HL-60 (cell line): Measurements from ENCODE around the gene FCAMR.

Source experiments
- CTCF ChIP-seq: IDR thresholded peaks from one replicate; pipeline ENCODE4 v1.5.1; 2011; ENCODE audit warnings: low read length, control low read depth, inconsistent platforms; ENCODE audit not compliant: insufficient read depth
- POLR2AphosphoS5 ChIP-seq: IDR thresholded peaks from 2 replicates; pipeline ENCODE4 v1.6.1; 2012; ENCODE audit warnings: low read depth
- REST ChIP-seq: IDR thresholded peaks from 2 replicates; pipeline ENCODE4 v1.6.1; 2012; ENCODE audit warnings: low read depth; ENCODE audit not compliant: insufficient replicate concordance
- SPI1 ChIP-seq: IDR thresholded peaks from 2 replicates; pipeline ENCODE4 v1.6.1; 2012; ENCODE audit warnings: low read depth, mild to moderate bottlenecking, borderline replicate concordance

GRCh38 chr1:207018707-207019106 is 48.4 kb upstream of the FCAMR start:
- no peak for TF ChIP-seq SPI1
- no peak for TF ChIP-seq REST
- no peak for TF ChIP-seq CTCF
- no peak for TF ChIP-seq POLR2AphosphoS5
